KMS-11 (cell line): Measurements from ENCODE around the gene GPAT3.

Experiments
- H2AFZ ChIP-seq: fragments of 200-600 bp; sonication (generic); 2 replicates; pipeline ENCODE4 v1.6.1; 2016; ENCODE audit warnings: antibody characterized with exemption, mixed run types, low read depth
- H3K27ac ChIP-seq: fragments of 200-600 bp; sonication (generic); 2 replicates; pipeline ENCODE4 v1.6.1; 2016; ENCODE audit warnings: mild to moderate bottlenecking, mixed run types
- H3K27me3 ChIP-seq: fragments of 200-600 bp; sonication (generic); 2 replicates; pipeline ENCODE4 v1.6.1; 2017; ENCODE audit warnings: mild to moderate bottlenecking, low read depth, mixed run types, moderate library complexity; ENCODE audit not compliant: insufficient read depth
- H3K36me3 ChIP-seq: fragments of 200-600 bp; sonication (generic); 2 replicates; pipeline ENCODE4 v1.6.1; 2017; ENCODE audit warnings: mild to moderate bottlenecking, mixed run types; ENCODE audit not compliant: insufficient read depth
- H3K4me1 ChIP-seq: fragments of 200-600 bp; sonication (generic); 2 replicates; pipeline ENCODE4 v1.6.1; 2016; ENCODE audit warnings: mild to moderate bottlenecking, low read depth, mixed run types; ENCODE audit not compliant: poor library complexity, severe bottlenecking
- H3K4me2 ChIP-seq: fragments of 200-600 bp; sonication (generic); 2 replicates; pipeline ENCODE4 v1.7.0; 2016; ENCODE audit warnings: mild to moderate bottlenecking, mixed run types
- H3K4me3 ChIP-seq: fragments of 200-600 bp; sonication (generic); IDR thresholded peaks from 2 replicates; pipeline ENCODE4 v1.6.1; 2017; ENCODE audit warnings: low read depth, low read length, mixed read lengths; ENCODE audit not compliant: insufficient read depth
- H3K79me2 ChIP-seq: fragments of 200-600 bp; sonication (generic); 2 replicates; pipeline ENCODE4 v1.6.1; 2016; ENCODE audit warnings: low read depth, mixed run types; ENCODE audit not compliant: insufficient read depth
- H3K9ac ChIP-seq: fragments of 200-600 bp; sonication (generic); 2 replicates; pipeline ENCODE4 v1.6.1; 2016; ENCODE audit warnings: mild to moderate bottlenecking, mixed run types
- H4K20me1 ChIP-seq: fragments of 200-600 bp; sonication (generic); 2 replicates; pipeline ENCODE4 v1.6.1; 2016; ENCODE audit warnings: mild to moderate bottlenecking, mixed run types; ENCODE audit not compliant: insufficient read depth
- TF ChIP-seq, protein P1 (sequence below): fragments of 200-600 bp; sonication (generic); conservative IDR thresholded peaks from 2 replicates; pipeline ENCODE4 v1.6.1; 2017; ENCODE audit warnings: low read depth, mild to moderate bottlenecking, antibody characterized with exemption, low read length, moderate library complexity, mixed read lengths

The GPAT3 gene

DNA sequence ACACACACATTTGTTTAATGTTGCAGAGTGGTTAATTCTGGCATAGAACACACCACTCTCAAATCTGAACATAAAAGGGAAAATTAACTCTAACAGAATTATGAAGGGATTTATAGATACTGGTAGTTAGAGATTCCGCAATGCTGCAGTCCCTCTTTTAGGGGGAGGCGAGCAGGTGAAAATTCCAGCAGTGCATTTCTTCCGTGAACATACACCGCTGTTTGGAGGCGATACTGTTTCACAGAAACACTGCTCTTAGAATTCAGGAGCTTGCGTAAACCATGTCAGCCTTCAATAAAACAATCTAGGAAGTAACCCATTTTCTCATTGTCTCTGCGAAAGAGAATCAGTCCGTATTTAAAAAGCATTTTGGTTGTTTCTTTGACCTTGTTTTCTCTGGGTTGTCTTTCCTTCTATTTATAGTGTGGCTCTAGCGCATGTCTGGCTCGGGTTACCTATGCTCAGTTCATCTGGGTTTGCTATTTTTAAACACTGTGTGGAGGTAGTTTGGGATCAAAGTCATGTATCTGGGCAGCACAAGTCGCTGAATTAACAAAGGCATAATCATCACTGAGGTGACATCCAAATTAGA, 90.4 kb downstream of the GPAT3 start:
- TF ChIP-seq, protein P1, sequence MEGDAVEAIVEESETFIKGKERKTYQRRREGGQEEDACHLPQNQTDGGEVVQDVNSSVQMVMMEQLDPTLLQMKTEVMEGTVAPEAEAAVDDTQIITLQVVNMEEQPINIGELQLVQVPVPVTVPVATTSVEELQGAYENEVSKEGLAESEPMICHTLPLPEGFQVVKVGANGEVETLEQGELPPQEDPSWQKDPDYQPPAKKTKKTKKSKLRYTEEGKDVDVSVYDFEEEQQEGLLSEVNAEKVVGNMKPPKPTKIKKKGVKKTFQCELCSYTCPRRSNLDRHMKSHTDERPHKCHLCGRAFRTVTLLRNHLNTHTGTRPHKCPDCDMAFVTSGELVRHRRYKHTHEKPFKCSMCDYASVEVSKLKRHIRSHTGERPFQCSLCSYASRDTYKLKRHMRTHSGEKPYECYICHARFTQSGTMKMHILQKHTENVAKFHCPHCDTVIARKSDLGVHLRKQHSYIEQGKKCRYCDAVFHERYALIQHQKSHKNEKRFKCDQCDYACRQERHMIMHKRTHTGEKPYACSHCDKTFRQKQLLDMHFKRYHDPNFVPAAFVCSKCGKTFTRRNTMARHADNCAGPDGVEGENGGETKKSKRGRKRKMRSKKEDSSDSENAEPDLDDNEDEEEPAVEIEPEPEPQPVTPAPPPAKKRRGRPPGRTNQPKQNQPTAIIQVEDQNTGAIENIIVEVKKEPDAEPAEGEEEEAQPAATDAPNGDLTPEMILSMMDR: no peak
- H2AFZ ChIP-seq: no peak overlapping the region

DNA sequence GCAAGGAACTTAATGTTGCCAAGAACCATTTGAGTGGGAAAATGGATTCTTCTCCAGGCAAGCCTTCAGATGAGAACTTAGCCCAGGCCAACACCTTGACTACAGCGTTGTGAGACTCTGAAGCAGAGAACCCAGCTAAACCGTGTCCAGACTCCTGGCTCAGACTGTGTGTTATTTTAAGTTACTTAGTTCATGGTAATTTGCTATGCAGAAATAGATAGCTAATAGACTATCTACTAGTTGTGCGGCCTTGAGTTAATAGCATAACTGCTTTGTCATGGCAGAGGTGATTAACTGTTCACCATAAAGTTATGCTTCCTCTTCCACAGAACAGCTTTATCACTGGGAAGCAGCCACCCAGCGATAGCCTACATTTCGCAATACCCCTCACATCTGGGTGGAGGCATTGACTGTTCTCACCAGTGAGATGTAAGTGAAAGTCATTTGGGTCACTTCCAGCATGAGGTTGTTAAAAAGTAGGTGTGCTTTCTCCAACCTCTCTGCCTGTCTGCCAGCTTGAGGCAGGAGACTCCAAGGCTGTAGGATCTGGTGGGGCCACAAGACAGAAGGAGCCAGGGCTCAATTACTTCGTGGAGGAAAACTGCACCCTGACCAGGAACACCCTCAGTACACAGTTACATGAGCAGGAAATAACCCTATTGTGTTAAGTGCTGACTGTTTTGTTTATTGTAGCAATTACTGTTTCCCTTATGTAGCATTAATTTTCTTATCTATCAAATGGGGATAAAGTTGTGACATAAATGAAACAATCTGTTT, 94.2 kb downstream of the GPAT3 start:
- Histone ChIP-seq H3K9ac (no peak overlapping the region), H3K4me1 (peaks cover 4% of the 10 kb centered on the region)

More for the DNA sequence above, 90.4 kb downstream of the GPAT3 start:
- Histone ChIP-seq H3K79me2 (no peaks in the 10 kb centered on the region), H3K4me3 (no peak overlapping the region), H3K27ac (no peak overlapping the region), H3K4me1 (peaks cover 4% of the 10 kb centered on the region), H3K4me2 (no peak overlapping the region), H3K36me3 (no peaks in the 10 kb centered on the region), H3K27me3 (no peaks in the 10 kb centered on the region), H3K9ac (no peak overlapping the region), H4K20me1 (no peaks in the 10 kb centered on the region)

DNA sequence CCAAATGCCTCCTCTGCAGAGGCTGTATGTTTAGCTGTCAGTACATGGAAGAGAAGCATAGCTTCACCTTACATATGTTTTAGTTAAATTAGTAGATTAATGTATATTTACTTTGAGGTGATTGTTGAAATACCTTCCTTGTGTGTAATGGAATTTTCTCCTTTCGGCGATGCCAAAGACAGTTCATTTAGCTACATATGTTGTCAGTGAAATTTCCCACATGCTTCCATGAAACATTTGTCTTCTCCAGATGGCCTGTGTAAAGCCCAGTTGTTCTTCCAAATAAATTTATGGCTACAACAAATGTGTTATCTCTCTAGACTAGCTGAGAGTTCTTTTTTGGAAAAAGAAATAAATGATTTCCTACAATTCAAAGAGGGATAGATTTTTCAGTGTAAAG, 95.2 kb downstream of the GPAT3 start:
- Histone ChIP-seq H3K27me3 (no peaks in the 10 kb centered on the region), H3K4me1 (peaks cover 3% of the 10 kb centered on the region), H3K79me2 (no peaks in the 10 kb centered on the region), H4K20me1 (no peaks in the 10 kb centered on the region), H2AFZ (no peak overlapping the region), H3K9ac (no peak overlapping the region), H3K4me2 (no peak overlapping the region), H3K27ac (no peak overlapping the region), H3K4me3 (no peak overlapping the region), H3K36me3 (no peaks in the 10 kb centered on the region)
- TF ChIP-seq, protein P1: no peak

More for the DNA sequence above, 94.2 kb downstream of the GPAT3 start:
- no peaks in the 10 kb centered on the region for H3K79me2 ChIP-seq
- no peak overlapping the region for H3K4me3 ChIP-seq
- no peaks in the 10 kb centered on the region for H4K20me1 ChIP-seq
- H3K27ac ChIP-seq: no peak overlapping the region
- no peak overlapping the region for H3K4me2 ChIP-seq
- H2AFZ ChIP-seq: no peak overlapping the region
- no peaks in the 10 kb centered on the region for H3K27me3 ChIP-seq
- H3K36me3 ChIP-seq: no peaks in the 10 kb centered on the region
- TF ChIP-seq, protein P1: no peak

DNA sequence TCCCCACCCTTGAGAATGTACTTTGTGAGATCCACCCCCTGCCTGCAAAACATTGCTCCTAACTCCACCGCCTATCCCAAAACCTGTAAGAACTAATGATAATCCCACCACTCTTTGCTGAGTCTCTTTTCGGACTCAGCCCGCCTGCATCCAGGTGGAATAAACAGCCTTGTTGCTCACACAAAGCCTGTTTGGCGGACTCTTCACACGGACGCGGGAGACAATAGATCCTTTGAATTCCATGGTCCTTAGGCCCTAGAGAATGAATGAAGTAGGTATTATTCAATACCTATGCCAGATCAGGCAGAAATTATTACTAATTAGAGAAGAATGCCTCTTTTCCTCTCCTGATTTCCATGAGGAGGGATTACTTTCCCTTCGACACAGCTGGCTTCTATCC, 101.0 kb downstream of the GPAT3 start:
- no peak overlapping the region for H3K27ac ChIP-seq
- no peaks in the 10 kb centered on the region for H3K36me3 ChIP-seq

More for the DNA sequence above, 101.0 kb downstream of the GPAT3 start:
- no peaks in the 10 kb centered on the region for H3K4me1 ChIP-seq
- H3K79me2 ChIP-seq: no peaks in the 10 kb centered on the region
- H3K4me3 ChIP-seq: no peak overlapping the region
- no peak overlapping the region for H2AFZ ChIP-seq
- no peak overlapping the region for H3K9ac ChIP-seq
- no peaks in the 10 kb centered on the region for H4K20me1 ChIP-seq
- TF ChIP-seq, protein P1: no peak
- no peak overlapping the region for H3K4me2 ChIP-seq
- no peaks in the 10 kb centered on the region; the same call in 1 of the 2 replicates for H3K27me3 ChIP-seq
